Spleen (tissue), 7 donors: ENCODE measurements around the gene POGLUT3.

Experiments used
- CTCF ChIP-seq, 11 experiments: fragments of 200-600 bp in 7 of 11; fragments of 450-650 bp in 4 of 11; sonication (generic) in 4 of 11; IDR thresholded peaks in 8 of 11; conservative IDR thresholded peaks in 3 of 11; 1 replicate in 7 of 11; 2 replicates in 4 of 11; pipeline versions ENCODE4 v1.4.0 to v1.8.0; 2016 to 2021; ENCODE audit warnings: antibody characterized with exemption in 11 of 11, inconsistent platforms in 4 of 11, mild to moderate bottlenecking in 1 of 11
- POLR2A ChIP-seq, 3 donors: fragments of 450-650 bp; IDR thresholded peaks; one replicate each; pipeline ENCODE4 v1.5.1; 2017; ENCODE audit warnings: antibody characterized with exemption in 3 of 3, mild to moderate bottlenecking in 1 of 3
- POLR2AphosphoS5 ChIP-seq, 3 donors: sonication (generic); formaldehyde crosslinking; IDR thresholded peaks; one replicate each; pipeline ENCODE4 v1.5.1; 2017; ENCODE audit warnings: antibody characterized with exemption in 3 of 3
- donor health status: DM: no; HTN: no; CAD: no; lungs with moderate emphysema.
- donor health status: DM: no; HTN: no; CAD: no.
- donor health status: DM: no; HTN: no; CAD: no.

GRCh38 chr11:108491936-108492335 is 6.2 kb downstream of the POGLUT3 start:
- TF ChIP-seq POLR2A (IDR thresholded peaks at IDR 0.05) (no peak), CTCF (IDR thresholded peaks at IDR 0.05 in 8 of 11, conservative IDR thresholded peaks at IDR 0.05 in 3 of 11) (no peak), POLR2AphosphoS5 (IDR thresholded peaks at IDR 0.05) (no peak)
